ENCODE results near the gene IAH1.
A peak's percentile ranks its signal among the peaks of the same experiment; 100 is the strongest.

IAH1 gene

DNA sequence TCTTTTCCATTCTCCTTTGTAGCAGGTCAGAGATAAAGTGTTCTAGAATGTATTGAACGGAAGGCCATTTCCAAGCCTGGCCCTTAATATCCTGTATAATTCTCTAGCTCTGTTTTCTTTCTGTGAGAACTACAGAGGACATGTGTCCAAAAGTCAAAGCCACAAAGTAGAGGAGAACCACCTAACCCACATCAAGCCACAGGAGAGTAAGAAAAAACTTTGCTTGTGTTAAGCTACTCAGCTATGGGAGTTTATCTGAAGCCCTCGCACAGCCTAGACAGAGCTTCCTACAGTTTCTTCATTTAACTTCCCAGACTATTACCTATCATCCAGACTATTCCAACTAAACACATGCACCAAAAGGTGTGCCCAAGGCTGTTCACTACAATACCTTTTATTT is 59.3 kb downstream of the IAH1 start:
- no peak for DNase-seq

DNA sequence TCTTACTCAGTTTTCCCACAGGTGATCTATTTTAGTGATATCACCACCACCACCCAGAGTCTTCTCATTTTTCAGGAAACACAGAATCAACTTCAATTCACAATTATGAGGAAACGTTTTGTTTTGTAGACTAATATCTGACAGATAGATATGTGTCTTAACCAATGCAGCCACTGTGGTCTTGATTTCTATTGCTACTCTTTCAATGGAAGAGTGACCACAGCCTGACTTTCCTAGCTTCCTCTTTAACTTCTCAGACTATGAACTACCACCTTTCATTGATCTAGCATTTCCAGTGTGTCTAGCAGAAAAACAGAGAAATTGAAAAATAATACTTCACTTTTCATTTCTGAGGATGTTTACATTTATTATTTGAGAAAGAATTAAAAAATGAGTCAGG is 60.8 kb downstream of the IAH1 start:
- no peak for DNase-seq

DNA sequence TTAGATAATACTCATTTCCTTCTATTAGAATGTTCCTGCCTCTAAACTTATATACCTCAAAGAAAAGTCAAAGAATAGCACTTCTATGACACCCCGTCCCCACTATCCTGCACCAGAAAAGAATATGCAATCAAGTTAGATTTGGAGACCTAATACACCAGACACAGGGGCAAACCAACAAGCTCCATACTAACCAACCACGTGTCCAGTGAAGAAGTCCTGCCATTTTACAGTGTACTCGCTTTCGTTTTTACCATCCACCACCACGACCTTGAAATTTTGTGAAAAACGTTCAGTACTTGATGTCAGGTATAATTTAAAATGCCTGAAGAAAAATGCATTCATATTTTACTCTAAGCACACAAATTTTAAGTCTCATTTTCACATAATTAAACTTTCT is 62.2 kb downstream of the IAH1 start:
- DNase-seq = no peak

DNA sequence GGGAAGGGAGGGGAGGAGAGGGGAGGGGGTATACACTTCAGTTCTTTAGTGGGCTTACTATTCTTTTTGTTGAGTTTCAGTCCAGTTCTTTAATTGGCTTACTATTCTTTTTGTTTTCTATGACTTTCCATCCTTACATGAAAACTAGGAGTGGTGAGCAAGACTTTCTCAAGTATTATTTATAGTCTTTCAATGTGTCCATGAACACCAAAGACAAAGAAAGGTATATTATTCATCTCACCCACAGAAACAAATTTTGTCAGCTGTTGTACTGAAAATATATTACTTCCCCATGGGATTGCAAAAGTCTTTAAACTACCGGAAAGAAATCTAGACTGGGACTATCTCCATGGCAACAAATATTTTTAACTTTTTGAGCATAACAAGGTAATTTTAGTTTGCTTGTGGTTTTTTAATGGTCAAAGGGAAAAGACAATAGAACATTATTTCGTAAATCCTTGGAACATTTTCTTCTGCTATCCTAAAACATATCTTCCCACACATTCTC is 63.7 kb downstream of the IAH1 start:
- DNase-seq = peak; percentile 75 to 97 (median 92)
